G401 (cell line): ENCODE data around the gene SORCS3. TPM values are rescaled to one million over a fixed set of nuclear protein-coding genes. Genes with fewer than 3 reads are reported as not detected.

Experiments
- DNase-seq: peaks from one replicate; pipeline ENCODE4 v3.0.0-alpha.2; 2015; ENCODE audit warnings: low spot score
- in situ Hi-C: cut with HindIII; loops from 2 replicates; pipeline ENCODE4 v1.10.0; 2016; ENCODE audit warnings: low sequenced_read_pairs, mixed read lengths
- total RNA-seq: library from RNA; depleted of rRNA; stranded (reverse); fragments of >200 nt; shearing (Covaris generic); gene quantifications from 2 replicates; pipeline ENCODE4 v1.2.3, GENCODE V29; 2014

Gene SORCS3
- total RNA-seq, 1 experiment from 2014 or later, result not detected

- in situ Hi-C loops, result no loop called here
- DNase-seq, result no peak
Observed at GRCh38 chr10:104931612-104932134, 290.6 kb downstream of the SORCS3 start.

DNA sequence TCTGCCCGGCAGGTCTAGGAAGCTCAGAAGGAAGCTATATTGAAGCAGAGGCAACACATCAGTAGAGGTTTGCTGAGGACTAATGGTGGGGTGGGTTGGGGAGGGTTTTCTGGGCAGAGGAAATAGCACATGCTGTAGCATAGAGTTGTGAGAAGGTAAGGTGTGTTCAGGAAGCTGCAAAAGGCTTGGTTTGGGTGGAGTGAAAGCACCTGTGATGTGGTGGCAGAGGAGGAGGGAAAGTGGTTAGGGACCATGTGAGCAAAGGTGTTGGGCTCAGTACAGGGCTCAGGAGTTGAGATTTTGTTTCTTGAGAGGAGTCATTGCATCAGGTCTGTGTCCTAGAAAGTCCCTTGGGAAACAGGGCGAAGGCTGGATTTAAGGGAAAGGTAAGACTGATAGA, 294.6 kb downstream of the SORCS3 start:
- DNase-seq, result no peak
- in situ Hi-C loops, result no loop called here

GRCh38 chr10:104937567-104937966, 296.5 kb downstream of the SORCS3 start:
- DNase-seq, result no peak

DNA sequence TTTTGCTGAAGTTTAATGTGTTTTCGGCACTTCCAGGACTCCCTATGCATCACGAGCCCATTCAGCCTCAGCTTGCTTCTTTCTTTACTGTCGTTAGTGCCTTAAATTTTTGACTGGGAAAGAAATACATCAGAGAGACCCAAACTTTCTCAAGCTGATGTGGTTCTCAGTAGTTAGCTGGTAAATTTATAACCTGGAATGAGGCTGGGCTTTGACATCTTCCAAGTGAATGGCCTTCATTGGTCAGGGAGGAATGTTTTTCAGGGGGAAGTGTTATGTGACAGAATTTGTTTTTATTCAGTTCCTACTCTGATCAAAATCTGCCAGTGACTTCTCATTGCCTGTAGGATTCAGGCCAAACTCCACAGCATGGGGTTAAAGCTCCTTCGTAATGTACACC, 296.9 kb downstream of the SORCS3 start:
- no peak for DNase-seq
- in situ Hi-C loops, result no loop called here

More at GRCh38 chr10:104937567-104937966, 296.5 kb downstream of the SORCS3 start:
- in situ Hi-C loops, result no loop called here

DNA sequence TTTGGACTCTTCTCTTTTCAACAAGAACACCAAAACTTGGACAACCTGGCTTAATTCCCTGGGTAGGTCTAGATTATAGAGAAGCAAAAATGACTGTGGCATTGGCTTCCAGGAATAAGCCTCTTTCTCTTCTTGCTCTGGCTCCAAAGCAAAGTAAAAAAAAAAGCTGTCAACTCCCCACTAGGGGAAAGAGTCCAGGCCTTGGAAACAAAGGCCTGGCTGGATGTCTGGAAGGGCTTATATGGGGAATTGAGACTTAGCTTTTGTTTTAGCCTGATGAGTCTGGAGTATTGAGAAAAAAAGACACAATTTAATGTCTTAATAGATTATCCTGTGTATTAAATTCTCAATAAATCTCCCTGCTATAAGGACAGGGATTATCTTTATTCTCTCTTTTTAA, 300.6 kb downstream of the SORCS3 start:
- in situ Hi-C loops, result no loop called here
- no peak for DNase-seq

GRCh38 chr10:104947314-104947713, 306.2 kb downstream of the SORCS3 start:
- in situ Hi-C loops, result no loop called here
- DNase-seq, result no peak

DNA sequence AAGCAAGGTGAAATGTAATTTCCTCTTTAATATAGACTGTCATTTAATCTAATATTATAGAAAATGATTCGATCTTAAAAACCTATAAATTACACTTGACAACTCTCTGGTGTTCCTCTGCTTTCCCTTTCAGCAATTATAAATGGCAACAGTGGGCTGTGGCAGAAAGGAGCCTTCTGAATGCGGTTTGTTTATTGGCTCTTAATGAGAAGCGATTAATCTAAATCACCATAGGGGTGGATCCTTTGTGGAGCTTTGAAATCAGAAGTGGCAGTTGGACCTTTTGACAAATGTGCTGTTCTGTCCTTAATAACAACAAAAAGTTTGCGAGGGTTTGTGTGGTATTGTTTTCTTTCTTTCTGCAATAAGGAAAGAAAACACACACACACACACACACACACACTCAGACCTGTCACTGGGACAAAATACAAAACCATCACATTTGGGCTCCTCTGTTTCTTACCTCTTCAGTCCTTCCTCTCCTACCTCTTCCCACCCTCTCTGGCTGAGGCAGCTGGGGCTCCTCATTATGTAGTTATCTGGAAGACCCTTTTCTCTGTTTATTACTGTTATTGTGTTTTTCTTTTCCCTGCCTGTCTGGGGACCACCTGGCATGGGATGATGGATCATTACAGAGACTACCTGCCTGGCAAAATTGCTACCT, 316.2 kb downstream of the SORCS3 start:
- DNase-seq, result no peak
- in situ Hi-C loops, result no loop called here

GRCh38 chr10:104966563-104967297, 325.6 kb downstream of the SORCS3 start:
- DNase-seq, result no peak
- in situ Hi-C loops, result no loop called here

DNA sequence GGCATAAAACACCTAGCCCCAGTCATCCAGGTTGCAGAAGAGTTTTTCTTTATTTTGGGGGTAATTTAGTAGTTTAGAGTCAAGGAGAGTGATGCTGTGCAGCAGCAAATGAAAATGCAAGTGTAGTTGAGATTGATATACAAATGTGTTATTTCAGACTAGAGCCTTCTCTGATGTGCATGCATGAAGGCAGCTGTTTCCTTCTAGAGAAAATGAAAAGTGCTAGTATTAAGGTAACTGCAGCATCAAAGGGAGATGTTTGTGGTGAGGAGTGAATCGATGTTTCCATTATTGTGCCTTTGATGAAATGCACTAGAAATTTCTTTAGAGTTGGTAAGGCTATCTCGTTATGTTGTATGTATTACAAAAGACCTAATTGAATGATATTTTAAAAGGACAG, 339.3 kb downstream of the SORCS3 start:
- in situ Hi-C loops, result no loop called here

GRCh38 chr10:104981995-104982394, 340.9 kb downstream of the SORCS3 start:
- DNase-seq, result no peak
- in situ Hi-C loops, result no loop called here

More for the DNA sequence above, 339.3 kb downstream of the SORCS3 start:
- no peak for DNase-seq

- no peak for DNase-seq
- in situ Hi-C loops, result no loop called here
Observed at GRCh38 chr10:104988686-104989085, 347.6 kb downstream of the SORCS3 start.

DNA sequence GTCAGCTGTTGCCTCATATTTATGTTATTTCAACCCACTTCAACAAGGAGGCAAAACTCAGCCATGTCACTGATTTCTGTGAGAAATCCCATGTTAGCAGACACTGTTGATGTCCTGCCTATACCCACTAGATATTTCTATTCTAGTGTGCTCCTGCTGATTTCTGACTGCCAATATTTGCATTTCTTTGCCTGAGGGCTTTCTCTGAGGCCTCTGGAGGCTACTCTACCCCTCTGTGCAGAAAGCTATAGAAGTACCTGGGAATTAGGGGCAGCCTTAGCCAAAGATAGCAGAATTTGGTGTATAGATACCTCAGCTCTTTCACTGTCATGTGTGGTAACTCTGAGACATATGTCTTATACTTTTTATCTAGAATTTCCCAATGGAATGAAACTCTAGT, 348.8 kb downstream of the SORCS3 start:
- in situ Hi-C loops, result no loop called here
- DNase-seq, result no peak

DNA sequence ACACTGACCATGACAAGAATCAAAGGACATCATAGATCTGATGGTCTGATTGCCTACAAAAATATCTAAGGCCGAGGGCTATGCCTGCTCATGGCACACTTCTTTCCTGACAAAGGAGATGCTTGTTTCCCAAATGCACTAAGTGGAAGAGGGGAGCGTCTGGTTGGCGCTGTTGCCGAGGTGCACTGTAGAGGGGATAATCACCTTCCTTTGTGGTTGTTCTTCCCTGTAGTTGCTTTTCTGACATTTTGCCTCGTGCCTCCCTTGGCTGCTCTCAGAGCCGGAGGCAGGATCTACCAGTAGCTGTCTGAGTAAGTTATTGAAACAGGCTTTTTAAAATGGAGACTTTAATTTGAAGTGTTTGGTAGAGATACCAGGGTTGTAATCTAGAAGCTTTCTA, 352.0 kb downstream of the SORCS3 start:
- no peak for DNase-seq
- in situ Hi-C loops, result no loop called here

DNA sequence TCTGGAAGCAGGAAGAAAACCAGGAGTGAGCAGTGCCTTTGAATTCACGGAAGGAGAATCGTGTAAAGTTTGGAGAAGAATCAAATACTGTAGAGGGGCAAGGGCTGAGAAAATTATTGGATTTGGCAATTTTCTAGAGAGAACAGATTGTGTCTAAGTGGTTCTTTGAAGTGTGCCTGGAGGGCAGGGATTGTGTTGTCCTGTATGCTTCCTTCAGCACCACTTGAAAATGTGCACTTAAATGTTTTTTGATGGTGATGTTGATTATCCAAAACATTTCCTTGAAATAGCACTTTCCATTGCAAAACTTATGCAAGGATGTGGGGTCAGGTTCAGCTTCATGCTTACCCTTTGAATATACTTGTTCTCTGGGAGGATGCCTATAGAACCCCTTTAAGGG, 360.2 kb downstream of the SORCS3 start:
- no peak for DNase-seq
- in situ Hi-C loops, result no loop called here

DNA sequence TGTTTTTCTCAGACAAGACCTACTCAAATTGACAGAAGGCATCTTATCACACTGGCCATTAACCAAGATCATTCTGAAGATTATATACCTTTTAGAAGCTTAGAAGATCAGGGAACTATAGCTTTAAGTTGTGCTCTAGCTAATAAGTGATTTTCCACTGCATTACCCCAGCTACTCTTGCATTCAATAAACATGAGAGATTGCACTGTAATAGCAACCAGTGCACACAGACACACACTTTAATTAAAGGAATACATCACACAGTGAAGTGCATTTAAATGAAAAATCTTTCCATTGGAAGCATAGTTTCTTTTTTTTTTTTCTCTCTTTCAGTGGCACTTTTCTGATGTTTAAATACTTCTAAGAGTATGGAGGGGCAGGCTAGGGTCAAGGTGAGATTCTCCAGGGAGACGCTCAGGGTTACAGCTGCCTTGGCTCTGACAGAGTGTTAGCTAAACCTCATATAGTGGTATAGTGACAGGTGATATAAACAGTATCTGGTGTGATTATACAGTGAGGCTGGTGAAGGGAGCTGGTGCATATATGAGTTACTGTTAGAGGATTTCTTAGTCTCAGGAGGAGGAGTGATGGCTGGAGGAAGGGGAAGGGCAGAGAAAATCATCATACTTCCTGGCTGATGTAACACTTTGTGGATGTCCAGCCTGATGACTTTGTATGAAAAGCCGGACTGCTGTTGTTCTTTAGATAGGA, 369.5 kb downstream of the SORCS3 start:
- in situ Hi-C loops, result no loop called here
- DNase-seq, result no peak

- in situ Hi-C loops, result no loop called here
- DNase-seq, result no peak
Observed at GRCh38 chr10:105017116-105017515, 376.0 kb downstream of the SORCS3 start.

- in situ Hi-C loops, result no loop called here
- DNase-seq, result no peak
Observed at GRCh38 chr10:105017691-105018090, 376.6 kb downstream of the SORCS3 start.

GRCh38 chr10:105023211-105024111, 382.4 kb downstream of the SORCS3 start:
- in situ Hi-C loops, result no loop called here
- DNase-seq, result no peak

- DNase-seq, result no peak
- in situ Hi-C loops, result no loop called here
Observed at GRCh38 chr10:105024184-105024583, 383.1 kb downstream of the SORCS3 start.
